IgD-negative memory B cell (primary cell): ENCODE measurements around the gene GALNT7. TPM values are rescaled to one million over a fixed set of nuclear protein-coding genes. Genes with fewer than 3 reads are reported as not detected.

ENCODE experiments used
- polyA plus RNA-seq: library from polyadenylated mRNA; unstranded; fragments of 300-500 nt; fragmentation: Illumina TruSeq; gene quantifications from one replicate; pipeline ENCODE4 v1.2.3, GENCODE V29; 2021

Gene GALNT7
- polyA plus RNA-seq, 1 donor from 2014 or later, result 7.1 TPM

Other genes with a start within 250 kb of the GALNT7 start
- gene HMGB2, start 165.5 kb downstream of the GALNT7 start, polyA plus RNA-seq, result 128 TPM
- 2.5 TPM for gene SAP30, start 202.1 kb downstream of the GALNT7 start, polyA plus RNA-seq
- gene SCRG1, start 230.3 kb downstream of the GALNT7 start, polyA plus RNA-seq, result not detected